SK-N-SH treated with all-trans-retinoic acid at 6 μM for 48 hours (cell line): ENCODE measurements around the gene MIAT.

Experiments
- ATAC-seq: fragments of 200-7000 bp; cut with Tn5 transposase; 3 replicates; pipeline ENCODE4 v1.9.1; 2020; ENCODE audit warnings: mild to moderate bottlenecking, moderate library complexity
- ARNTL ChIP-seq: fragments of 450-650 bp; formaldehyde crosslinking; IDR thresholded peaks from 2 replicates; pipeline ENCODE4 v1.5.0; 2020; ENCODE audit warnings: low read depth, mild to moderate bottlenecking, moderate library complexity, borderline replicate concordance
- BACH2 ChIP-seq: fragments of 250-450 bp; sonication (Bioruptor Pico); IDR thresholded peaks from 2 replicates; pipeline ENCODE4 v1.9.0; 2021; ENCODE audit warnings: mild to moderate bottlenecking, borderline replicate concordance
- CREB5 ChIP-seq: fragments of 250-450 bp; sonication (Bioruptor Pico); IDR thresholded peaks from 2 replicates; pipeline ENCODE4 v1.5.1; 2020; ENCODE audit warnings: low read depth, mild to moderate bottlenecking, moderate library complexity
- CSDC2 ChIP-seq: fragments of 250-450 bp; sonication (Bioruptor Pico); IDR thresholded peaks from 2 replicates; pipeline ENCODE4 v1.5.0; 2020; ENCODE audit warnings: mild to moderate bottlenecking, moderate library complexity
- CSRNP3 ChIP-seq: fragments of 250-450 bp; sonication (Bioruptor Pico); IDR thresholded peaks from 2 replicates; pipeline ENCODE4 v1.5.1; 2021; ENCODE audit warnings: mild to moderate bottlenecking, moderate library complexity
- ESRRG ChIP-seq: fragments of 250-450 bp; sonication (Bioruptor Pico); IDR thresholded peaks from 2 replicates; pipeline ENCODE4 v1.6.1; 2021; ENCODE audit warnings: mild to moderate bottlenecking
- ISL1 ChIP-seq: fragments of 250-450 bp; sonication (Bioruptor Pico); IDR thresholded peaks from 2 replicates; pipeline ENCODE4 v2.1.2; 2022; ENCODE audit warnings: mild to moderate bottlenecking, moderate library complexity
- OSR1 ChIP-seq: fragments of 250-450 bp; sonication (Bioruptor Pico); IDR thresholded peaks from 2 replicates; pipeline ENCODE4 v1.8.0; 2022; ENCODE audit warnings: moderate library complexity, mild to moderate bottlenecking, inconsistent platforms
- PATZ1 ChIP-seq: fragments of 250-450 bp; sonication (Bioruptor Pico); IDR thresholded peaks from 2 replicates; pipeline ENCODE4 v1.8.0; 2020; ENCODE audit warnings: mild to moderate bottlenecking, moderate library complexity, borderline replicate concordance
- POU6F1 ChIP-seq: fragments of 250-450 bp; sonication (Bioruptor Pico); IDR thresholded peaks from 2 replicates; pipeline ENCODE4 v1.8.0; 2021; ENCODE audit warnings: low read depth, mild to moderate bottlenecking, moderate library complexity, borderline replicate concordance
- PPARA ChIP-seq: fragments of 250-450 bp; sonication (Bioruptor Pico); IDR thresholded peaks from 2 replicates; pipeline ENCODE4 v1.5.0; 2020; ENCODE audit warnings: mild to moderate bottlenecking, borderline replicate concordance
- RARB ChIP-seq: fragments of 250-450 bp; sonication (Bioruptor Pico); IDR thresholded peaks from 2 replicates; pipeline ENCODE4 v1.8.0; 2021; ENCODE audit warnings: mild to moderate bottlenecking, moderate library complexity
- SNAI2 ChIP-seq: fragments of 250-450 bp; sonication (Bioruptor Pico); IDR thresholded peaks from 2 replicates; pipeline ENCODE4 v1.5.0; 2020; ENCODE audit warnings: mild to moderate bottlenecking, moderate library complexity
- TCF4 ChIP-seq: fragments of 250-450 bp; sonication (Bioruptor Pico); IDR thresholded peaks from 2 replicates; pipeline ENCODE4 v1.8.0; 2021; ENCODE audit warnings: mild to moderate bottlenecking, moderate library complexity, borderline replicate concordance
- TOX ChIP-seq: fragments of 250-450 bp; sonication (Bioruptor Pico); IDR thresholded peaks from 2 replicates; pipeline ENCODE4 v1.8.0; 2021; ENCODE audit warnings: mild to moderate bottlenecking, moderate library complexity, borderline replicate concordance
- TSHZ2 ChIP-seq: fragments of 250-450 bp; sonication (Bioruptor Pico); IDR thresholded peaks from 2 replicates; pipeline ENCODE4 v1.5.0; 2020; ENCODE audit warnings: mild to moderate bottlenecking, moderate library complexity
- ZC3H10 ChIP-seq: fragments of 250-450 bp; sonication (Bioruptor Pico); IDR thresholded peaks from 2 replicates; pipeline ENCODE4 v1.5.1; 2021; ENCODE audit warnings: mild to moderate bottlenecking, moderate library complexity
- ZFP3 ChIP-seq: fragments of 250-450 bp; sonication (Bioruptor Pico); IDR thresholded peaks from 2 replicates; pipeline ENCODE4 v1.5.0; 2020; ENCODE audit warnings: mild to moderate bottlenecking, moderate library complexity
- ZFP30 ChIP-seq: fragments of 450-650 bp; formaldehyde crosslinking; IDR thresholded peaks from 2 replicates; pipeline ENCODE4 v1.5.0; 2022; ENCODE audit warnings: mild to moderate bottlenecking, moderate library complexity
- ZNF565 ChIP-seq: fragments of 450-650 bp; formaldehyde crosslinking; conservative IDR thresholded peaks from 2 replicates; pipeline ENCODE4 v1.5.0; 2020; ENCODE audit warnings: low read depth, mild to moderate bottlenecking, moderate library complexity
- ZNF8 ChIP-seq: fragments of 450-650 bp; formaldehyde crosslinking; IDR thresholded peaks from 2 replicates; pipeline ENCODE4 v1.5.0; 2020; ENCODE audit warnings: mild to moderate bottlenecking, moderate library complexity

Gene MIAT

GRCh38 chr22:26663374-26663923 is 6.1 kb downstream of the MIAT start:
- TF ChIP-seq ZFP30 (CRISPR knock-in tag) (no peak), PPARA (CRISPR knock-in tag) (no peak), ZNF565 (no peak), TOX (CRISPR knock-in tag) (no peak), OSR1 (CRISPR knock-in tag) (no peak), ESRRG (CRISPR knock-in tag) (no peak), PATZ1 (no peak), CSDC2 (CRISPR knock-in tag) (no peak), ZC3H10 (no peak), BACH2 (CRISPR knock-in tag) (no peak), CREB5 (CRISPR knock-in tag) (no peak), ARNTL (CRISPR knock-in tag) (no peak), ISL1 (CRISPR knock-in tag) (no peak), TCF4 (CRISPR knock-in tag) (no peak), POU6F1 (CRISPR knock-in tag) (no peak), SNAI2 (no peak), TSHZ2 (CRISPR knock-in tag) (no peak), CSRNP3 (CRISPR knock-in tag) (no peak), RARB (no peak), ZFP3 (CRISPR knock-in tag) (no peak)
- ATAC-seq, result no peak

GRCh38 chr22:26665813-26666231 is 8.4 kb downstream of the MIAT start:
- TF ChIP-seq BACH2 (CRISPR knock-in tag) (no peak), TSHZ2 (CRISPR knock-in tag) (no peak), ZNF8 (no peak), ESRRG (CRISPR knock-in tag) (no peak), CSDC2 (CRISPR knock-in tag) (no peak)
- ATAC-seq, result peak; percentile 38
